Measurements from ENCODE around the gene NIM1K. TPM values are rescaled to one million over a fixed set of nuclear protein-coding genes. Genes with fewer than 3 reads are reported as not detected.

NIM1K gene
- total and polyA plus RNA-seq, 10 of the 15 experiments (the other 5 are each of a cell fraction or from before 2014, with no cell fraction given), result 0.27 to 1.7 (median 0.66) TPM

DNA sequence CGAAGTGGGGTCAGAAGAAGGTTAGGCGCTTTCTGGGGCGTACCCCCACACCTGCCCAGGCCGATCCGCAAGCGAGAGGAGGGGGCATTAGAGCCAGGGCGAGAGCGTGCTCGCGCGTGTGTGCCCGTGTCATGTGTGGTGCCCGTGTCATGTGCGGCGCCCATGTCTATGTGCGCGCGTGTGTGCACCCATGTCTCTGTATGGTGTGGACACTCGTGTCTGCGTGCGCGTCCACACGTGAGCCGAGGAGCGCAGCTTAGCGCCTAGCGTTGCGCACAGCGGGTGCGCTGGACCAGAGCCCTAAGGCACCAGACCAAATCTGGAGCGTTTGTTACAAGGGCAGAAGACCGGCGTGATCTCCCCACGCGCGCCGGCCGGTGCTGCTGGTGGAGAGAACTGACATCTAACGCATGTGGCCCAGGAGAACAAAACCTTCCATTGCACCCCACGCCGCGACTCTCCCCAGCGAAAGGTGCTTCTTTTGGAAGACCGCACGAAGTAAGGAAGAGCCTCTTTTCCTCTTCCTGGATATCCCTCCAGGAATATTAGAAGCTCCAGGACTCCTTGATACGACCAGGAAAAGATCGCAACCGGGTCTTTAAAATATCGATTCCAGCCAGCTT is 644 bp downstream of the NIM1K start:
- ChIA-PET RAD21 (ENCODE audit: unreplicated experiment) (interaction anchor here (0.7 to 1.0 kb wide), 3 partner anchors 13 to 291 kb away, joined by 3 to 4 read pairs (median 3); partner anchors contain the start of gene TMEM267), POLR2A (interaction anchor here (0.6 kb wide), 1 partner anchor 8 kb away, joined by 3 read pairs; no protein-coding TSS in a partner anchor), CTCF (interaction anchor here (1.2 kb wide), 1 partner anchor 197 kb away, joined by 3 read pairs; no protein-coding TSS in a partner anchor), SMC1A (ENCODE audit: uncharacterized antibody, unreplicated experiment) (interaction anchor here (1.5 kb wide), 1 partner anchor 9 kb away, joined by 3 read pairs; no protein-coding TSS in a partner anchor)
- no peaks in the 10 kb centered on the region for H3K79me2 ChIP-seq (ENCODE audit: control insufficient read depth, insufficient read depth, low read length)
- intact Hi-C loops (cut with micrococcal nuclease; ENCODE audit: unreplicated experiment), result loop anchor here (2.0 kb wide), 1 partner anchor 72 kb away; the partner anchor contains the start of gene ZNF131
- H3K9me3 ChIP-seq (replicated peaks; ENCODE audit: control insufficient read depth, insufficient read depth, low read length), result no peaks in the 10 kb centered on the region
- peak; percentile 60 for ATAC-seq
- no peak for DNase-seq (ENCODE audit: low read depth, low spot score)
- H3K4me1 ChIP-seq (ENCODE audit: control insufficient read depth, insufficient read depth, low read length), result peaks cover 12% of the 10 kb centered on the region
- peak overlapping the region; percentile 100 for H3K4me2 ChIP-seq (ENCODE audit: control insufficient read depth, insufficient read depth)
- H3K4me3 ChIP-seq, result peak overlapping the region; percentile 90
- no peaks in the 10 kb centered on the region for H4K20me1 ChIP-seq (ENCODE audit: control insufficient read depth, insufficient read depth)
- TF ChIP-seq, protein P1, sequence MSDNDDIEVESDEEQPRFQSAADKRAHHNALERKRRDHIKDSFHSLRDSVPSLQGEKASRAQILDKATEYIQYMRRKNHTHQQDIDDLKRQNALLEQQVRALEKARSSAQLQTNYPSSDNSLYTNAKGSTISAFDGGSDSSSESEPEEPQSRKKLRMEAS (IDR thresholded peaks at IDR 0.05; ENCODE audit: low read depth, low read length), result 0 out of 2 replicates have a peak, but pooled peaks have one; percentile 47
- TF ChIP-seq NFIC (IDR thresholded peaks at IDR 0.05; ENCODE audit: low read depth, low read length), result no peak
- TF ChIP-seq, protein P2, sequence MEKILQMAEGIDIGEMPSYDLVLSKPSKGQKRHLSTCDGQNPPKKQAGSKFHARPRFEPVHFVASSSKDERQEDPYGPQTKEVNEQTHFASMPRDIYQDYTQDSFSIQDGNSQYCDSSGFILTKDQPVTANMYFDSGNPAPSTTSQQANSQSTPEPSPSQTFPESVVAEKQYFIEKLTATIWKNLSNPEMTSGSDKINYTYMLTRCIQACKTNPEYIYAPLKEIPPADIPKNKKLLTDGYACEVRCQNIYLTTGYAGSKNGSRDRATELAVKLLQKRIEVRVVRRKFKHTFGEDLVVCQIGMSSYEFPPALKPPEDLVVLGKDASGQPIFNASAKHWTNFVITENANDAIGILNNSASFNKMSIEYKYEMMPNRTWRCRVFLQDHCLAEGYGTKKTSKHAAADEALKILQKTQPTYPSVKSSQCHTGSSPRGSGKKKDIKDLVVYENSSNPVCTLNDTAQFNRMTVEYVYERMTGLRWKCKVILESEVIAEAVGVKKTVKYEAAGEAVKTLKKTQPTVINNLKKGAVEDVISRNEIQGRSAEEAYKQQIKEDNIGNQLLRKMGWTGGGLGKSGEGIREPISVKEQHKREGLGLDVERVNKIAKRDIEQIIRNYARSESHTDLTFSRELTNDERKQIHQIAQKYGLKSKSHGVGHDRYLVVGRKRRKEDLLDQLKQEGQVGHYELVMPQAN (conservative IDR thresholded peaks at IDR 0.05), result 0 out of 2 replicates have a peak, but pooled peaks have one; percentile 27
- TF ChIP-seq POLR2A (IDR thresholded peaks at IDR 0.05; ENCODE audit: low read depth, low read length), result 0 out of 2 replicates have a peak, but pooled peaks have one; percentile 26
- TF ChIP-seq MXI1 (IDR thresholded peaks at IDR 0.05; ENCODE audit: low read depth, low read length), result peak; percentile 48
- TF ChIP-seq, protein P3, sequence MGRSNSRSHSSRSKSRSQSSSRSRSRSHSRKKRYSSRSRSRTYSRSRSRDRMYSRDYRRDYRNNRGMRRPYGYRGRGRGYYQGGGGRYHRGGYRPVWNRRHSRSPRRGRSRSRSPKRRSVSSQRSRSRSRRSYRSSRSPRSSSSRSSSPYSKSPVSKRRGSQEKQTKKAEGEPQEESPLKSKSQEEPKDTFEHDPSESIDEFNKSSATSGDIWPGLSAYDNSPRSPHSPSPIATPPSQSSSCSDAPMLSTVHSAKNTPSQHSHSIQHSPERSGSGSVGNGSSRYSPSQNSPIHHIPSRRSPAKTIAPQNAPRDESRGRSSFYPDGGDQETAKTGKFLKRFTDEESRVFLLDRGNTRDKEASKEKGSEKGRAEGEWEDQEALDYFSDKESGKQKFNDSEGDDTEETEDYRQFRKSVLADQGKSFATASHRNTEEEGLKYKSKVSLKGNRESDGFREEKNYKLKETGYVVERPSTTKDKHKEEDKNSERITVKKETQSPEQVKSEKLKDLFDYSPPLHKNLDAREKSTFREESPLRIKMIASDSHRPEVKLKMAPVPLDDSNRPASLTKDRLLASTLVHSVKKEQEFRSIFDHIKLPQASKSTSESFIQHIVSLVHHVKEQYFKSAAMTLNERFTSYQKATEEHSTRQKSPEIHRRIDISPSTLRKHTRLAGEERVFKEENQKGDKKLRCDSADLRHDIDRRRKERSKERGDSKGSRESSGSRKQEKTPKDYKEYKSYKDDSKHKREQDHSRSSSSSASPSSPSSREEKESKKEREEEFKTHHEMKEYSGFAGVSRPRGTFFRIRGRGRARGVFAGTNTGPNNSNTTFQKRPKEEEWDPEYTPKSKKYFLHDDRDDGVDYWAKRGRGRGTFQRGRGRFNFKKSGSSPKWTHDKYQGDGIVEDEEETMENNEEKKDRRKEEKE (IDR thresholded peaks at IDR 0.05), result no peak
- TF ChIP-seq, protein P4, sequence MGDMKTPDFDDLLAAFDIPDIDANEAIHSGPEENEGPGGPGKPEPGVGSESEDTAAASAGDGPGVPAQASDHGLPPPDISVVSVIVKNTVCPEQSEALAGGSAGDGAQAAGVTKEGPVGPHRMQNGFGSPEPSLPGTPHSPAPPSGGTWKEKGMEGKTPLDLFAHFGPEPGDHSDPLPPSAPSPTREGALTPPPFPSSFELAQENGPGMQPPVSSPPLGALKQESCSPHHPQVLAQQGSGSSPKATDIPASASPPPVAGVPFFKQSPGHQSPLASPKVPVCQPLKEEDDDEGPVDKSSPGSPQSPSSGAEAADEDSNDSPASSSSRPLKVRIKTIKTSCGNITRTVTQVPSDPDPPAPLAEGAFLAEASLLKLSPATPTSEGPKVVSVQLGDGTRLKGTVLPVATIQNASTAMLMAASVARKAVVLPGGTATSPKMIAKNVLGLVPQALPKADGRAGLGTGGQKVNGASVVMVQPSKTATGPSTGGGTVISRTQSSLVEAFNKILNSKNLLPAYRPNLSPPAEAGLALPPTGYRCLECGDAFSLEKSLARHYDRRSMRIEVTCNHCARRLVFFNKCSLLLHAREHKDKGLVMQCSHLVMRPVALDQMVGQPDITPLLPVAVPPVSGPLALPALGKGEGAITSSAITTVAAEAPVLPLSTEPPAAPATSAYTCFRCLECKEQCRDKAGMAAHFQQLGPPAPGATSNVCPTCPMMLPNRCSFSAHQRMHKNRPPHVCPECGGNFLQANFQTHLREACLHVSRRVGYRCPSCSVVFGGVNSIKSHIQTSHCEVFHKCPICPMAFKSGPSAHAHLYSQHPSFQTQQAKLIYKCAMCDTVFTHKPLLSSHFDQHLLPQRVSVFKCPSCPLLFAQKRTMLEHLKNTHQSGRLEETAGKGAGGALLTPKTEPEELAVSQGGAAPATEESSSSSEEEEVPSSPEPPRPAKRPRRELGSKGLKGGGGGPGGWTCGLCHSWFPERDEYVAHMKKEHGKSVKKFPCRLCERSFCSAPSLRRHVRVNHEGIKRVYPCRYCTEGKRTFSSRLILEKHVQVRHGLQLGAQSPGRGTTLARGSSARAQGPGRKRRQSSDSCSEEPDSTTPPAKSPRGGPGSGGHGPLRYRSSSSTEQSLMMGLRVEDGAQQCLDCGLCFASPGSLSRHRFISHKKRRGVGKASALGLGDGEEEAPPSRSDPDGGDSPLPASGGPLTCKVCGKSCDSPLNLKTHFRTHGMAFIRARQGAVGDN (IDR thresholded peaks at IDR 0.05), result 0 out of 2 replicates have a peak, but pooled peaks have one; percentile 16
- TF ChIP-seq BHLHE40 (IDR thresholded peaks at IDR 0.05; ENCODE audit: borderline replicate concordance in 1 of 2, low read depth in 2 of 2, low read length in 1 of 2), result peak; percentile 79 to 89
- TF ChIP-seq MYC (IDR thresholded peaks at IDR 0.05; ENCODE audit: insufficient read depth, insufficient read length, insufficient replicate concordance, low read length, severe bottlenecking), result peak; percentile 30
- TF ChIP-seq BACH1 (IDR thresholded peaks at IDR 0.05; ENCODE audit: borderline replicate concordance), result peak; percentile 79; the same call in 1 of the 2 replicates
- no peak overlapping the region; the same call in 1 of the 2 replicates for H3K27ac ChIP-seq (ENCODE audit: control insufficient read depth, insufficient read depth)
- 5% methylated on average over 49 of the region's 49 CpGs for WGBS (ENCODE audit: insufficient coverage, insufficient replicate concordance, low lambda C conversion rate, missing lambda C conversion rate)
- no peak for FAIRE-seq
- H3K36me3 ChIP-seq (ENCODE audit: control insufficient read depth in 2 of 2, insufficient read depth in 2 of 2, low read length in 1 of 2), result no peaks in the 10 kb centered on the region
- peak overlapping the region; percentile 29 for H3K9ac ChIP-seq (ENCODE audit: control insufficient read depth, insufficient read depth, low read length)
- in situ Hi-C loops (cut with MboI), result no loop called here
- H3K27me3 ChIP-seq (replicated peaks in 1 of 2; ENCODE audit: control insufficient read depth in 2 of 2, insufficient read depth in 2 of 2, low read length in 1 of 2), result no peaks in the 10 kb centered on the region
- peak overlapping the region; percentile 47 for H2AFZ ChIP-seq (ENCODE audit: control insufficient read depth, low read depth, low read length)
- BruUV-seq (replicated peaks), result no TSS peak
